ENCODE measurements around the gene RPL29.

The RPL29 gene

GRCh38 chr3:52039846-52040245, 44.2 kb upstream of the RPL29 start:
- TF ChIP-seq, protein P1, sequence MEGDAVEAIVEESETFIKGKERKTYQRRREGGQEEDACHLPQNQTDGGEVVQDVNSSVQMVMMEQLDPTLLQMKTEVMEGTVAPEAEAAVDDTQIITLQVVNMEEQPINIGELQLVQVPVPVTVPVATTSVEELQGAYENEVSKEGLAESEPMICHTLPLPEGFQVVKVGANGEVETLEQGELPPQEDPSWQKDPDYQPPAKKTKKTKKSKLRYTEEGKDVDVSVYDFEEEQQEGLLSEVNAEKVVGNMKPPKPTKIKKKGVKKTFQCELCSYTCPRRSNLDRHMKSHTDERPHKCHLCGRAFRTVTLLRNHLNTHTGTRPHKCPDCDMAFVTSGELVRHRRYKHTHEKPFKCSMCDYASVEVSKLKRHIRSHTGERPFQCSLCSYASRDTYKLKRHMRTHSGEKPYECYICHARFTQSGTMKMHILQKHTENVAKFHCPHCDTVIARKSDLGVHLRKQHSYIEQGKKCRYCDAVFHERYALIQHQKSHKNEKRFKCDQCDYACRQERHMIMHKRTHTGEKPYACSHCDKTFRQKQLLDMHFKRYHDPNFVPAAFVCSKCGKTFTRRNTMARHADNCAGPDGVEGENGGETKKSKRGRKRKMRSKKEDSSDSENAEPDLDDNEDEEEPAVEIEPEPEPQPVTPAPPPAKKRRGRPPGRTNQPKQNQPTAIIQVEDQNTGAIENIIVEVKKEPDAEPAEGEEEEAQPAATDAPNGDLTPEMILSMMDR (IDR thresholded peaks at IDR 0.05; ENCODE audit: borderline replicate concordance, control extremely low read depth, extremely low read depth, insufficient read depth, missing control alignments) = no peak
- in situ Hi-C loops (cut with MboI; ENCODE audit: low sequenced_read_pairs, unreplicated experiment) = no loop called here
- no peak for DNase-seq (ENCODE audit: low spot score)

DNA sequence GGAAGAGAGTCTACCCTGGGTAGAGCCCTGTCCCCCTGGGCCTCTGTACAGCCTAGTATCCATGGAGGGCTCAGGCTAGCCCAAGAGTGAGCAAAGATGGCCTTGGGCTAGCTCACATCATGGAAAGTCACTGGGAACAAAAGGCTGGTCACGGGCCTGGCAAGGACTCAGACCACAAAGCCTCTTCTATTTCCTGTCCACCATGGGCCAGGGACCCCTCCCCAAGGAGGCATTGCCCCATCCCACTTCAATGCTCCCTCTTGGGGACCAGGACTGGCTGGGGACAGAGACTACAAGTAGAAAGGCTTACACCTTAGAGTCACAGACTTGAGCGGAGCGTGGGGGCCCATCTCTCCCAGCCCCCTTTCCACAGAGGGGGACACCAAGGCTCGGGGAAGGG, 43.7 kb upstream of the RPL29 start:
- DNase-seq (ENCODE audit: low spot score) = no peak
- in situ Hi-C loops (cut with MboI; ENCODE audit: low sequenced_read_pairs, unreplicated experiment) = no loop called here
- TF ChIP-seq, protein P1 (IDR thresholded peaks at IDR 0.05; ENCODE audit: borderline replicate concordance, control extremely low read depth, extremely low read depth, insufficient read depth, missing control alignments) = no peak

GRCh38 chr3:52038227-52038626, 42.5 kb upstream of the RPL29 start:
- in situ Hi-C loops (cut with MboI; ENCODE audit: low sequenced_read_pairs, unreplicated experiment) = no loop called here
- TF ChIP-seq, protein P1 (IDR thresholded peaks at IDR 0.05; ENCODE audit: borderline replicate concordance, control extremely low read depth, extremely low read depth, insufficient read depth, missing control alignments) = no peak
- DNase-seq (ENCODE audit: low spot score) = no peak

- TF ChIP-seq, protein P1 (IDR thresholded peaks at IDR 0.05; ENCODE audit: borderline replicate concordance, control extremely low read depth, extremely low read depth, insufficient read depth, missing control alignments) = no peak
- DNase-seq (ENCODE audit: low spot score) = no peak
- in situ Hi-C loops (cut with MboI; ENCODE audit: low sequenced_read_pairs, unreplicated experiment) = no loop called here
Observed at GRCh38 chr3:52037291-52037690, 41.6 kb upstream of the RPL29 start.

DNA sequence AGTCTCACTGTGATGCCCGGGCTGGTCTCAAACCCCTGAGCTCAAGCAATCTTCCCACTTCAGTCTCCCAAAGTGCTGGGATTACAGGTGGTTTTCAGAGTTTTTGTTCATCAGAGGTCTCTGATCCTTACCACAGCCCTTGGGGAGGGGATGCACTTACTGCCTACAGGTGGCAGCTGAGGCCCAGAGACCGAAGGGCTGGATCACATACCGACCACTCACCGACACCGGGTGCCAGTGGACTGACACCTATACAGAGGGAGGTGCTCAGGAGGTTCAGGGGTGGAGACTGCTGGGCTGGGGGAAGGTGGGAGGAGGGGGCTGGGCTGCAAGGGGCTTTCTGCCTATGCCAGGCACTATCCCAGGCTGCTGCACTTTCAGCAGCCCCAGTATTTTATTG, 41.1 kb upstream of the RPL29 start:
- DNase-seq (ENCODE audit: low spot score) = no peak
- TF ChIP-seq, protein P1 (IDR thresholded peaks at IDR 0.05; ENCODE audit: borderline replicate concordance, control extremely low read depth, extremely low read depth, insufficient read depth, missing control alignments) = no peak
- in situ Hi-C loops (cut with MboI; ENCODE audit: low sequenced_read_pairs, unreplicated experiment) = no loop called here

DNA sequence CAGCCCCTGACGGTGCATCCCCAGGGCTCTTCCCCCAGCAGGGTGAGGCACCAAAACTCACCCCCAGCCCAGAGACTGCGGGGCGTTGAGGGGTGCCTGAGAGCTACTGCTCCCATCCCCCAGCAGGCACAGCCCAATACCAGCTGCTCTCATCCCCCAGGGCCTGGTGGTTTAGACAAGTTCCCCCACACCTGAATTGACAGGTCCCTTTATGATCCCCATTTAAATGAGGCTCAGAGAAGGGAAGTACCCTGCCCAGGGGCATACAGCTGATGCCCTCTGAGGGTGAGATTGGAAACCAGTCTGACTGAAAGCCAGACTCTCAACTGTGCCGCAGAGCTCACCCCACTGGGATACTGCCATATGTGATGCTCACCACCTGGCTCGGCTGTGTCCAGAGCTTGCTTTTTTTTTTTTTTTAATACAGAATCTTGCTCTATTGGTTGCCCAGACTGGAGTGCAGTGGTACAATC, 40.6 kb upstream of the RPL29 start:
- DNase-seq (ENCODE audit: low spot score) = no peak
- in situ Hi-C loops (cut with MboI; ENCODE audit: low sequenced_read_pairs, unreplicated experiment) = no loop called here
- TF ChIP-seq, protein P1 (IDR thresholded peaks at IDR 0.05; ENCODE audit: borderline replicate concordance, control extremely low read depth, extremely low read depth, insufficient read depth, missing control alignments) = no peak

GRCh38 chr3:52034651-52035050, 39.0 kb upstream of the RPL29 start:
- in situ Hi-C loops (cut with MboI; ENCODE audit: low sequenced_read_pairs, unreplicated experiment) = no loop called here
- TF ChIP-seq, protein P1 (IDR thresholded peaks at IDR 0.05; ENCODE audit: borderline replicate concordance, control extremely low read depth, extremely low read depth, insufficient read depth, missing control alignments) = no peak

More at GRCh38 chr3:52034651-52035050, 39.0 kb upstream of the RPL29 start:
- DNase-seq (ENCODE audit: low spot score) = no peak

Measured in GM13976 (cell line).